ENCODE data around the gene NLRC5.
"Not testable (repeated sequence)": the region's sequence is repeated elsewhere in the genome, so short reads cannot be mapped to it uniquely, and the experiment has no call there.

Gene NLRC5

DNA sequence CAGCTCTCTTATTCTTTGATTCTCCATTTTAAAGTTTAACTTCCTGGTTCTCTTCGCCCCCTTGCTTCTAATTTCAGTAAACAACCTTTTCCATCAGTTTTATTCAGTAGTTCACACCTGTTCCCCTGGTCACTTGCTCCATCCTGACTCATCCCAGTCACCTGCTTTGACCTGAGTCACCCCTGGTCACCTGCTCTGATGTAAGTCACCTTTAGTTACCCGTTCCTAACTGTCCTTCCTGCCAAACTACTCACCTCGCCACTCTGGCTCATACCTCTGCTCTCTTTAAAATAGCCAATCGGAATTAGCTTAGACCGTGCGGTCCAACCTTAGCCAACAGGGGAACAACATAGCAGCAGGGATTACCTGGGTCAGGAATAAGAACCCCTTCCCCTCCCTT lies 4.7 kb upstream of the NLRC5 start:
- no peak overlapping the region for H3K9ac ChIP-seq (ENCODE audit: low read length)
- H3F3A ChIP-seq (ENCODE audit: insufficient read depth) = no peaks in the 10 kb centered on the region
- H3K79me2 ChIP-seq (ENCODE audit: insufficient read depth, low read length) = no peaks in the 10 kb centered on the region
- H3K27ac ChIP-seq (ENCODE audit: low read depth, low read length) = no peak overlapping the region
- H4K20me1 ChIP-seq (ENCODE audit: low read depth, low read length) = no peaks in the 10 kb centered on the region
- no peak overlapping the region for H3K4me2 ChIP-seq (ENCODE audit: low read depth, low read length, poor library complexity, severe bottlenecking)
- H3K27me3 ChIP-seq (ENCODE audit: low read length) = no peaks in the 10 kb centered on the region
- no peaks in the 10 kb centered on the region for H3K9me2 ChIP-seq (replicated peaks; ENCODE audit: insufficient read depth, low read length)
- H2AFZ ChIP-seq (ENCODE audit: low read depth, low read length, severe bottlenecking) = no peak overlapping the region
- H3K4me3 ChIP-seq (ENCODE audit: insufficient read depth, low read length, poor library complexity, severe bottlenecking) = no peak overlapping the region
- no peaks in the 10 kb centered on the region for H3K36me3 ChIP-seq (ENCODE audit: low read length)
- no peaks in the 10 kb centered on the region for H3K9me3 ChIP-seq (ENCODE audit: insufficient read depth, low read length)
- TF ChIP-seq, protein P1, sequence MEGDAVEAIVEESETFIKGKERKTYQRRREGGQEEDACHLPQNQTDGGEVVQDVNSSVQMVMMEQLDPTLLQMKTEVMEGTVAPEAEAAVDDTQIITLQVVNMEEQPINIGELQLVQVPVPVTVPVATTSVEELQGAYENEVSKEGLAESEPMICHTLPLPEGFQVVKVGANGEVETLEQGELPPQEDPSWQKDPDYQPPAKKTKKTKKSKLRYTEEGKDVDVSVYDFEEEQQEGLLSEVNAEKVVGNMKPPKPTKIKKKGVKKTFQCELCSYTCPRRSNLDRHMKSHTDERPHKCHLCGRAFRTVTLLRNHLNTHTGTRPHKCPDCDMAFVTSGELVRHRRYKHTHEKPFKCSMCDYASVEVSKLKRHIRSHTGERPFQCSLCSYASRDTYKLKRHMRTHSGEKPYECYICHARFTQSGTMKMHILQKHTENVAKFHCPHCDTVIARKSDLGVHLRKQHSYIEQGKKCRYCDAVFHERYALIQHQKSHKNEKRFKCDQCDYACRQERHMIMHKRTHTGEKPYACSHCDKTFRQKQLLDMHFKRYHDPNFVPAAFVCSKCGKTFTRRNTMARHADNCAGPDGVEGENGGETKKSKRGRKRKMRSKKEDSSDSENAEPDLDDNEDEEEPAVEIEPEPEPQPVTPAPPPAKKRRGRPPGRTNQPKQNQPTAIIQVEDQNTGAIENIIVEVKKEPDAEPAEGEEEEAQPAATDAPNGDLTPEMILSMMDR (IDR thresholded peaks at IDR 0.05; ENCODE audit: insufficient read depth, low read length, poor library complexity, severe bottlenecking) = no peak
- TF ChIP-seq EZH2phosphoT487 (conservative IDR thresholded peaks at IDR 0.05; ENCODE audit: low read length) = no peak

DNA sequence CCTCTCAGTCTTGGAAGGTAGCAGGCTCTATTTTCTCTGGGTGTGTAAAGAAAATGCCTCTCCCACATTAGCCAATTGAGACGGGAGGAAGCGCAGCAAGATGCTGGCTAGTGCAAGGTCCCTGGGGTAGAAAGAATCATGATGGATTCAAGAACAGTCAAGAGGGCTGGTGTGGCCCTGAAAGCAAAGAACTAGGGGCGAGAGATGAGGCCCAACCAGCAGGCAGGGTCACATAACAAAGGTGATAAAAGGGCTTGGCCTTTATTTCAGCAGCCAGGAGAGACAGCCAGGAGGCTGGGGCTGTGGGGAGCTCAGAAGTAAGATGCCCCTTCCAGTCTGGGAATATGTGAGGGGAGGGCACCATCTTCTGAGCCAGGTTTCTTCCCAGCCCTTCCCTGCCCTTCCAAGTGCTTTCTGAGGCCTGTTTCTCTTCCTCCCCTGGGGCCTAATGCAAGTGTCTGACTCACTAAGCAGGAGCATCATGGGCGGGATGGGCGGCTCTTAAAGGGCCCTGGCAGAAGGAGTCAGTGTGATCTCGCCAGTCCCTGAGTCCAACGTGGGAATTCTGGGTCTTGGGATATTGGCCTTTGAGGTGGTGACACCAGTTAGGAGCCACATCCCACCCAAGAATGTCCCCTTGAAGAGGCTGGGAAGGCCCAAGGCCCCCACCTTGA lies 3.9 kb upstream of the NLRC5 start:
- H3K79me2 ChIP-seq (ENCODE audit: insufficient read depth, low read length) = no peaks in the 10 kb centered on the region
- H3K4me2 ChIP-seq (ENCODE audit: low read depth, low read length, poor library complexity, severe bottlenecking) = no peak overlapping the region
- H4K20me1 ChIP-seq (ENCODE audit: low read depth, low read length) = no peaks in the 10 kb centered on the region
- no peaks in the 10 kb centered on the region for H3F3A ChIP-seq (ENCODE audit: insufficient read depth)
- H3K27me3 ChIP-seq (ENCODE audit: low read length) = no peaks in the 10 kb centered on the region
- H3K9ac ChIP-seq (ENCODE audit: low read length) = no peak overlapping the region
- H3K9me2 ChIP-seq (replicated peaks; ENCODE audit: insufficient read depth, low read length) = no peaks in the 10 kb centered on the region
- no peak overlapping the region for H3K27ac ChIP-seq (ENCODE audit: low read depth, low read length)
- no peak for TF ChIP-seq EZH2phosphoT487 (conservative IDR thresholded peaks at IDR 0.05; ENCODE audit: low read length)
- TF ChIP-seq, protein P1 (IDR thresholded peaks at IDR 0.05; ENCODE audit: insufficient read depth, low read length, poor library complexity, severe bottlenecking) = no peak
- no peak overlapping the region for H2AFZ ChIP-seq (ENCODE audit: low read depth, low read length, severe bottlenecking)
- H3K9me3 ChIP-seq (ENCODE audit: insufficient read depth, low read length) = no peaks in the 10 kb centered on the region
- no peaks in the 10 kb centered on the region for H3K36me3 ChIP-seq (ENCODE audit: low read length)
- H3K4me3 ChIP-seq (ENCODE audit: insufficient read depth, low read length, poor library complexity, severe bottlenecking) = no peak overlapping the region

DNA sequence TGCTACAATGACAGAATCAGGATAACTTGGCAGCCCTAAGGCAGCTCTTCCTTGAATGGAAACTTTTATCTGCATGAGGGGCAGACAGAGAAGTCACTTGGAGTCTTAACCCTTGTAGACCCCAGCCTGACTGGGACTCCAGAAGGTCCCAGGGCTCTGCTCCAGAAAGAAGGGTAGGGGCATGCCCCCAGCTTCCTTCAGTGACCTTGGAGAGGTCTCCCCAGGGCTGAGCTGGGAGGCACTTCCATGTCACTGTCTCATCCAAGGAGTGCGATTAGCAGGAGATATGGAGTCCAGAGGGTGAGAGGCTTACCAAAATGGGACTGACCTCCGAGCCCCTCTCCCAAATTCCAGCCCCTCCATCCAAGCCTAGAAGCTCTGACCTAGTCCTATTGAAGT lies 3.4 kb upstream of the NLRC5 start:
- Histone ChIP-seq H3K9ac (ENCODE audit: low read length) (no peak overlapping the region), H3K9me3 (ENCODE audit: insufficient read depth, low read length) (no peaks in the 10 kb centered on the region), H3K27me3 (ENCODE audit: low read length) (no peaks in the 10 kb centered on the region), H3K27ac (ENCODE audit: low read depth, low read length) (no peak overlapping the region), H3K4me2 (ENCODE audit: low read depth, low read length, poor library complexity, severe bottlenecking) (no peak overlapping the region), H3K9me2 (replicated peaks; ENCODE audit: insufficient read depth, low read length) (no peaks in the 10 kb centered on the region), H3K4me3 (ENCODE audit: insufficient read depth, low read length, poor library complexity, severe bottlenecking) (no peak overlapping the region), H2AFZ (ENCODE audit: low read depth, low read length, severe bottlenecking) (no peak overlapping the region), H3K36me3 (ENCODE audit: low read length) (no peaks in the 10 kb centered on the region), H4K20me1 (ENCODE audit: low read depth, low read length) (no peaks in the 10 kb centered on the region), H3F3A (ENCODE audit: insufficient read depth) (no peaks in the 10 kb centered on the region), H3K79me2 (ENCODE audit: insufficient read depth, low read length) (no peaks in the 10 kb centered on the region)
- TF ChIP-seq EZH2phosphoT487 (conservative IDR thresholded peaks at IDR 0.05; ENCODE audit: low read length) = no peak

DNA sequence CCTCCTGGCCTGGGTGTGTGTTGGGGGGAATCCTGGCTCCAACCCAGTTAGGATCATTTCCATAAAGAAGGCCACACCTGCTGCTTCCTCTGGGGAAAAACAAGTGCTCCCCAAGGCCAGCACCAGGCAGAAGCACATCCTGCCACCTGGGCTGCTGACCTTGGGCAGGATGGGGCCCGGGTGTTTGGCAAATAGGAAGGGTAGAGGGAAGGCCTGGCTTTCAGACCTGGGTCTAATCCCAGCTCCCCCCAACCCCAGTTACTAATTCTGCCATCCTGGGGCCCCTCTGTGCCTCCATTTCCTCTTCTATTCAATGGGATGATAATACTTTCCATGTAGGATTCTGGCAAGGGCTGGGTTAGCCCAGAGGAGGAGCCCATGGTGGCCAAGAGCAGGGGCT lies 3.0 kb upstream of the NLRC5 start:
- Histone ChIP-seq H4K20me1 (ENCODE audit: low read depth, low read length) (no peaks in the 10 kb centered on the region), H3K4me2 (ENCODE audit: low read depth, low read length, poor library complexity, severe bottlenecking) (no peak overlapping the region), H3K27ac (ENCODE audit: low read depth, low read length) (no peak overlapping the region), H3K4me3 (ENCODE audit: insufficient read depth, low read length, poor library complexity, severe bottlenecking) (no peak overlapping the region), H3K79me2 (ENCODE audit: insufficient read depth, low read length) (no peaks in the 10 kb centered on the region), H3K9ac (ENCODE audit: low read length) (no peak overlapping the region), H2AFZ (ENCODE audit: low read depth, low read length, severe bottlenecking) (no peak overlapping the region), H3K9me3 (ENCODE audit: insufficient read depth, low read length) (no peaks in the 10 kb centered on the region), H3F3A (ENCODE audit: insufficient read depth) (no peaks in the 10 kb centered on the region), H3K9me2 (replicated peaks; ENCODE audit: insufficient read depth, low read length) (no peaks in the 10 kb centered on the region), H3K27me3 (ENCODE audit: low read length) (no peaks in the 10 kb centered on the region), H3K36me3 (ENCODE audit: low read length) (no peaks in the 10 kb centered on the region)
- TF ChIP-seq, protein P1 (IDR thresholded peaks at IDR 0.05; ENCODE audit: insufficient read depth, low read length, poor library complexity, severe bottlenecking) = no peak
- no peak for TF ChIP-seq EZH2phosphoT487 (conservative IDR thresholded peaks at IDR 0.05; ENCODE audit: low read length)

DNA sequence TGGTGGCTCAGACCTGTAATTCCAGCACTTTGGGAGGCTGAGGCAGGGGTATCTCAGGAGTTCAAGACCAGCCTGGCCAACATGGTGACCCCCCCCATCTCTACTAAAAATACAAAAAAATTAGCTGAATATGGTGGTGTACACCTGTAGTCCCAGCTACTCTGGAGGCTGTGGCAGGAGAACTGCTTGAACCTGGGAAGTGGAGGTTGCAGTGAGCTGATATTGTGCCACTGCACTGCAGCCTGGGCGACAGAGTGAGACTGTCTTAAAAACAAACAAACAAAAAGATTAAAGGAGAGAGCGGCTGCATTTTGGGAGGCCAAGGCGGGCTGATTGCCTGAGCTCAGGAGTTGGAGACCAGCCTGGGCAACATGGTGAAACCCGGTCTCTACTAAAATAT lies 2.4 kb upstream of the NLRC5 start:
- H3K4me2 ChIP-seq (ENCODE audit: low read depth, low read length, poor library complexity, severe bottlenecking); H3K27ac ChIP-seq (ENCODE audit: low read depth, low read length); H3K79me2 ChIP-seq (ENCODE audit: insufficient read depth, low read length); H3K27me3 ChIP-seq (ENCODE audit: low read length); H3K9me3 ChIP-seq (ENCODE audit: insufficient read depth, low read length); H3K9me2 ChIP-seq (replicated peaks; ENCODE audit: insufficient read depth, low read length); H3K9ac ChIP-seq (ENCODE audit: low read length); H3K4me3 ChIP-seq (ENCODE audit: insufficient read depth, low read length, poor library complexity, severe bottlenecking); H4K20me1 ChIP-seq (ENCODE audit: low read depth, low read length); H3F3A ChIP-seq (ENCODE audit: insufficient read depth); H2AFZ ChIP-seq (ENCODE audit: low read depth, low read length, severe bottlenecking); H3K36me3 ChIP-seq (ENCODE audit: low read length): not testable (repeated sequence)
